CD4-positive, alpha-beta memory T cell (primary cell): ENCODE results near the gene GPR78. TPM values are rescaled to one million over a fixed set of nuclear protein-coding genes. Genes with fewer than 3 reads are reported as not detected.
"Not testable (repeated sequence)": the region's sequence is repeated elsewhere in the genome, so short reads cannot be mapped to it uniquely, and the experiment has no call there.

Experiments
- CTCF ChIA-PET: fragments of 350-600 bp; sonication (Branson Sonifier 250); formaldehyde crosslinking; loops from one replicate; lab custom pipeline; 2021; ENCODE audit warnings: inconsistent platforms; ENCODE audit not compliant: partially characterized antibody; lab: Charles Lee
- POLR2A ChIA-PET: fragments of 350-600 bp; sonication (Branson Sonifier 250); formaldehyde crosslinking; loops from one replicate; lab custom pipeline; 2021; ENCODE audit not compliant: partially characterized antibody; lab: Charles Lee
- DNase-seq, 5 donors: peaks; one replicate each; pipeline versions ENCODE4 v3.0.0 to v3.0.0-alpha.2; 2020 to 2022; ENCODE audit warnings: mixed read lengths in 1 of 5
- H3K27ac ChIP-seq: one replicate; pipeline ENCODE4 v1.7.0; 2013; ENCODE audit warnings: low read depth, low read length
- H3K27me3 ChIP-seq: 2 replicates; pipeline ENCODE4 v1.7.0; 2013; ENCODE audit warnings: mild to moderate bottlenecking, low read length, moderate library complexity; ENCODE audit not compliant: insufficient read depth
- H3K36me3 ChIP-seq: 2 replicates; pipeline ENCODE4 v1.7.0; 2013; ENCODE audit warnings: mild to moderate bottlenecking, low read length, moderate library complexity; ENCODE audit not compliant: insufficient read depth
- H3K4me1 ChIP-seq: 2 replicates; pipeline ENCODE4 v1.7.0; 2013; ENCODE audit warnings: mild to moderate bottlenecking, low read length, moderate library complexity; ENCODE audit not compliant: insufficient read depth
- H3K4me3 ChIP-seq, 2 donors: one replicate each; pipeline ENCODE4 v1.7.0; 2013; ENCODE audit warnings: low read length in 2 of 2, mild to moderate bottlenecking in 1 of 2
- H3K9me3 ChIP-seq, 2 donors: one replicate each; pipeline ENCODE4 v1.7.0; 2013; ENCODE audit warnings: low read length in 2 of 2, control low read depth in 1 of 2; ENCODE audit not compliant: control insufficient read depth in 1 of 2
- H3K27ac Mint-ChIP-seq, 7 donors: one replicate each; pipeline ENCODE4 v1.8.0; 2020 to 2021; ENCODE audit warnings: mixed read lengths in 7 of 7, mild to moderate bottlenecking in 6 of 7, inconsistent platforms in 3 of 7, moderate library complexity in 3 of 7
- H3K27me3 Mint-ChIP-seq, 2 donors: one replicate each; pipeline ENCODE4 v1.8.0; 2020 to 2021; ENCODE audit warnings: mixed read lengths in 2 of 2
- H3K36me3 Mint-ChIP-seq, 2 donors: one replicate each; pipeline ENCODE4 v1.8.0; 2020 to 2021; ENCODE audit warnings: mixed read lengths in 2 of 2, inconsistent platforms in 1 of 2, mild to moderate bottlenecking in 1 of 2
- H3K4me1 Mint-ChIP-seq, 4 donors: one replicate each; pipeline ENCODE4 v1.8.0; 2020 to 2021; ENCODE audit warnings: mixed read lengths in 4 of 4, mild to moderate bottlenecking in 1 of 4
- H3K4me3 Mint-ChIP-seq, 8 donors: one replicate each; pipeline ENCODE4 v1.8.0; 2020 to 2021; ENCODE audit warnings: mixed read lengths in 8 of 8, mild to moderate bottlenecking in 7 of 8, moderate library complexity in 6 of 8, inconsistent platforms in 3 of 8
- H3K9me3 Mint-ChIP-seq, 8 donors: one replicate each; pipeline ENCODE4 v1.8.0; 2020 to 2021; ENCODE audit warnings: mixed read lengths in 8 of 8, mild to moderate bottlenecking in 5 of 8, inconsistent platforms in 3 of 8, moderate library complexity in 1 of 8
- intact Hi-C: fragments of 100-400 bp; cut with micrococcal nuclease; formaldehyde crosslinking; loops from one replicate; pipeline ENCODE4 v1.15.1; 2023
- polyA plus RNA-seq, 2 donors: library from polyadenylated mRNA; unstranded; fragments of 300-500 nt; fragmentation: Illumina TruSeq; gene quantifications; one replicate each; pipeline ENCODE4 v1.2.3, GENCODE V29; 2021
- total RNA-seq, 2 experiments: library from RNA; stranded (reverse); gene quantifications; one replicate each; pipeline ENCODE4 v1.2.3, GENCODE V29; 2021

GPR78 gene
- total and polyA plus RNA-seq, 4 experiments from 2014 or later = not detected

DNA sequence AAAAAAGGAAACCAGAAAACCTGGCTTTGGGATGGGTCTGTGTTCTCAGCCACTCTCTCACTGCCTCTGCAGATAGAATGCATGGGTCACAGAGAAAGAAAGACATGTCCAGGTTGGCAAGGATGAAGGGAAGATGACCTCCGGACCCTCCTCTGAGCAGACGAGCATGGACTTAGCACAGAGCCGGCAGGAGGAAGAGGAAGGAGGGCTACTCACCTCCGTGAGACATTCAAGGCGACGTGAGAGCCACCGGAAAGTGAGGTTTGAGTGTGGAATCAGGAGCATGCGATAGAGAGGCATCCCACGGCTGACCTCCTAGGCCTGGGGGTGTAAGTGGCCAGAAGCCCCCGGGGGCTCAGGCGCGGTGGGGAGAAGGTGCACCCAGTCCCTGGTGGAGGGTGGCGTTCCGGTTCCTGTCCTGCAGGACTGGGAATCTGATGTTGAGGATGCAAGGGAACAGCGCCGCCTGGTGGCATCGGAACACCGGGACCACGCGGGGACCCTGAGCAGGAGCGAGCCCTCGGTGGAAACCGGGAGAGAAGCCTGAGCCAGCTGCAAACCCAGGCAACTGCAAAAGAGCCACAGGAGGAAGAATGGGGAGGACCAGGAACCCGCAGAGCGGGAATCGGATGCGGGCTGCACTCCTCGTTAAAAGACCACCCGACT, 50.2 kb downstream of the GPR78 start:
- H3K27me3 ChIP-seq, intact Hi-C loops, H3K4me3 Mint-ChIP-seq, H3K27me3 Mint-ChIP-seq, H3K4me1 Mint-ChIP-seq, H3K4me3 ChIP-seq, POLR2A ChIA-PET, H3K36me3 Mint-ChIP-seq, H3K27ac Mint-ChIP-seq, H3K9me3 Mint-ChIP-seq, H3K4me1 ChIP-seq, H3K36me3 ChIP-seq, H3K27ac ChIP-seq, CTCF ChIA-PET, DNase-seq, H3K9me3 ChIP-seq: not testable (repeated sequence)

DNA sequence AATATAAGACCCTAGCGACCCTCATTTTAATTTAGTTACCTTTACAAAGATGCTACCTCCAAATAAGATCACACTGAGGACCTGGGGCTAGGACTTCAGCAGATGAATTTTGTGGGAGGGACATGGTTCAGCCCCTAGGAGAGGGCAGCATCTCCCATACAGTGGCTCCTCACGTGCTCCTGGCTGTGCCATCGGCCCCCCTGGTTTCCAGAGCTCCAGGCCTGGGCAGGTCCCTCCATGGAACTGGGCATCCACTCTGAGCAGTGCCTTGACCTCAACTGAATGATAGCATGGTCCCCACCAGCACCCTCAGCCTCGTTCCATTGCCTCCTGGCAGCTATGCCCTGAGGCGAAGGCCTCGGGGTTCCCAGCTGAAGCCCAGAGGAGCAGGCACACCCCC, 51.7 kb downstream of the GPR78 start:
- H3K4me1 Mint-ChIP-seq, H3K9me3 ChIP-seq, H3K4me3 ChIP-seq, H3K4me3 Mint-ChIP-seq, H3K27me3 ChIP-seq, H3K4me1 ChIP-seq, intact Hi-C loops, H3K27me3 Mint-ChIP-seq, CTCF ChIA-PET, POLR2A ChIA-PET, H3K27ac Mint-ChIP-seq, H3K36me3 ChIP-seq, H3K9me3 Mint-ChIP-seq, H3K36me3 Mint-ChIP-seq, DNase-seq, H3K27ac ChIP-seq: not testable (repeated sequence)

DNA sequence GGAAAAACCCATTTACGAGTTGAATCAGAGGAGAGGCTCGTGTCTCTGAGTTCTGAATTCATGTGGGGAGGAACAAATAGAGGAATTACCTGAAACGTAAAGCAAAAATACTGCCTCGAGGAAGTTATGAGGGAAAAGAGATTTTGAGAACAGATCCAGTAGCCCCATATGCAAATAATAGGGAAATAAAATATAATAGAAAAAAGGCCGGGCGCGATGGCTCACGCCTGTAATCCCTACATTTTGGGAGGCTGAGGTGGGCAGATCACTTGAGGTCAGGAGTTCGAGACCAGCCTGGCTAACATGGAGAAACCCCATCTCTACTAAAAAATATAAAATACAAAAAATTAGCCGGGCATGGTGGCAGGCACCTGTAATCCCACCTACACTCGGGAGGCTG, 54.6 kb downstream of the GPR78 start:
- H3K4me3 ChIP-seq, POLR2A ChIA-PET, H3K27ac Mint-ChIP-seq, H3K9me3 ChIP-seq, H3K27me3 Mint-ChIP-seq, H3K4me1 ChIP-seq, intact Hi-C loops, CTCF ChIA-PET, H3K36me3 ChIP-seq, H3K4me3 Mint-ChIP-seq, H3K36me3 Mint-ChIP-seq, DNase-seq, H3K9me3 Mint-ChIP-seq, H3K27ac ChIP-seq, H3K4me1 Mint-ChIP-seq, H3K27me3 ChIP-seq: not testable (repeated sequence)

DNA sequence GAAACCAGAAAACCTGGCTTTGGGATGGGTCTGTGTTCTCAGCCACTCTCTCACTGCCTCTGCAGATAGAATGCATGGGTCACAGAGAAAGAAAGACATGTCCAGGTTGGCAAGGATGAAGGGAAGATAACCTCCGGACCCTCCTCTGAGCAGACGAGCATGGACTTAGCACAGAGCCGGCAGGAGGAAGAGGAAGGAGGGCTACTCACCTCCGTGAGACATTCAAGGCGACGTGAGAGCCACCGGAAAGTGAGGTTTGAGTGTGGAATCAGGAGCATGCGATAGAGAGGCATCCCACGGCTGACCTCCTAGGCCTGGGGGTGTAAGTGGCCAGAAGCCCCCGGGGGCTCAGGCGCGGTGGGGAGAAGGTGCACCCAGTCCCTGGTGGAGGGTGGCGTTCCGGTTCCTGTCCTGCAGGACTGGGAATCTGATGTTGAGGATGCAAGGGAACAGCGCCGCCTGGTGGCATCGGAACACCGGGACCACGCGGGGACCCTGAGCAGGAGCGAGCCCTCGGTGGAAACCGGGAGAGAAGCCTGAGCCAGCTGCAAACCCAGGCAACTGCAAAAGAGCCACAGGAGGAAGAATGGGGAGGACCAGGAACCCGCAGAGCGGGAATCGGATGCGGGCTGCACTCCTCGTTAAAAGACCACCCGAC, 55.8 kb downstream of the GPR78 start:
- H3K4me3 ChIP-seq, H3K36me3 Mint-ChIP-seq, H3K4me1 ChIP-seq, H3K9me3 Mint-ChIP-seq, H3K36me3 ChIP-seq, CTCF ChIA-PET, H3K27ac Mint-ChIP-seq, H3K4me3 Mint-ChIP-seq, DNase-seq, H3K4me1 Mint-ChIP-seq, intact Hi-C loops, H3K27me3 Mint-ChIP-seq, H3K27ac ChIP-seq, H3K9me3 ChIP-seq, H3K27me3 ChIP-seq, POLR2A ChIA-PET: not testable (repeated sequence)

Other genes starting within 250 kb of the GPR78 start
- 10 to 100 TPM; 16.3 to 17.3 TPM for gene ACOX3, start 139.7 kb upstream of the GPR78 start, total RNA-seq
- 10 to 100 TPM; 13.3 to 16.5 TPM for gene ACOX3, start 139.7 kb upstream of the GPR78 start, polyA plus RNA-seq
- gene TRMT44, start 139.6 kb upstream of the GPR78 start, total RNA-seq = 10 to 100 TPM; 29.6 to 33.0 TPM
- gene TRMT44, start 139.6 kb upstream of the GPR78 start, polyA plus RNA-seq = 10 to 100 TPM in 1 of 2 donors, 1 to 10 TPM in 1; 4.3 to 11.7 TPM
- gene CPZ, start 12.4 kb downstream of the GPR78 start, total RNA-seq = not detected
- gene CPZ, start 12.4 kb downstream of the GPR78 start, polyA plus RNA-seq = not detected